ENCODE data around the gene ANKRA2.

Gene ANKRA2, protein sequence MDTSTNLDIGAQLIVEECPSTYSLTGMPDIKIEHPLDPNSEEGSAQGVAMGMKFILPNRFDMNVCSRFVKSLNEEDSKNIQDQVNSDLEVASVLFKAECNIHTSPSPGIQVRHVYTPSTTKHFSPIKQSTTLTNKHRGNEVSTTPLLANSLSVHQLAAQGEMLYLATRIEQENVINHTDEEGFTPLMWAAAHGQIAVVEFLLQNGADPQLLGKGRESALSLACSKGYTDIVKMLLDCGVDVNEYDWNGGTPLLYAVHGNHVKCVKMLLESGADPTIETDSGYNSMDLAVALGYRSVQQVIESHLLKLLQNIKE

DNA sequence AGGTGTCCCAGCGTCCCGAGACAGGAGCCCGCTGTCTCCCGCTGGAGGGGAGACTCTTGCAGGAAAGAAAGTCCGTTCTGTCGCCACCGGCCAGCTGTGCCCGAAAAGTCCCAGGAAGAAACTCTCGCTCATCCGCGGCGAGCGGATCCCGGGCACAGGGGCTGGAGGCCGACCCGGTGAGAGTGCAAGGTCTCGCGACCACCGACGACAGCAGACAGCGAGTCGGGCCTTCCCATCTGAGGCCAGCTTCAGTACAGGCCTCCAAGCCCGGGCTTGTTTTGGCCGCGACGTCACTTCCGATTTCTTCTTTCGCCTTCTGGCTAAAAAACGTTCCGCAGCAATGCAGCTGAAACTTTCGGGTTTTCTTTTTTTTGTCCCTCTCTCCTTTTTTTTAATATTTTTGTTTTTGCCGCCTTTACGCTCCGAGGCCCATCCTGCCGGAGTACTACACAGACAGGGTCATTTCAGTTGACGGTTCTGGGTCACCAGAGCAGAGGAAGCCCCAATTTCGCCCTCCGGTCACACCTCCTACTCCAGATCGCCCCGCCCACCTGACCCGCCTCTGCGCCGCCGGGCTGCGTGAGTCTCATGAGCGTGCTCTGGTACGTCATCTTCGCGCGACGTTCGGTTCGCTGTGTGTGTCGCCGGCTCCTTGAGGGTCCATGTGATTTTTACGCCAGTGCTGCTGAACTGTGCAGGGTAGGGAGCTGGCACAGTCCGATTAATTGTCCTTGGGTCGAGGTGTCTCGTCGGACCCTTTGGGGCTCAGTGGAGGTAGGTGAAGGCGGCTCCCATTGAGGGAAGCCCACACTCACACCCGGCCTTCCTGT is at the start of gene ANKRA2, which contains the start of gene UTP15:
Gene ANKRA2, minus strand, starts transcription at position 501 of the 830 bp plus-strand sequence. CDS start 2,758 bp downstream, outside the sequence.
Gene UTP15, plus strand, starts transcription at position 605 of the 830 bp plus-strand sequence. CDS start 1,602 bp downstream, outside the sequence.
- DNase-seq = peak; percentile 99

GRCh38 chr5:73615085-73615484 is 49.6 kb upstream of the ANKRA2 start:
- DNase-seq = peak; percentile 13

DNA sequence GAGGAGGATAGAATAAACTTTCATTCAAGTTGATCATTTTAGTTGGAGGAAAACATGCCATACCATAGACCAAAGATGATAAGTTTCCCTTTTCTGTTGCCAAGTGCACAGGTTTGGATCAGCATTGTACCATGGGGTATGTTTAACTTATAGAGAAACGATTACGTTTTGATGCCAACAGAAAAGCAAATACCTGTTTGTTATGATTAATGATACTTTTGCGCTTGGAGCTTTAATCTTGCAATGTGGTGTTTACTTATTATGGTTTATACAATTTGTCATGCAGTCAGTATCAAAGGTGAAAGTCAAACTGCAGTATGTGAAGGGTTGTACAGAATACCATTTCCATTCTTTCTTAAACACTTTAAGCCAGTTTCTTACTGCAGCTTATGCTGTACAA is 47.4 kb upstream of the ANKRA2 start:
- peak; percentile 17 for DNase-seq

- no peak for DNase-seq
These were observed 41.8 kb upstream of the ANKRA2 start for GRCh38 chr5:73607228-73607627.

DNA sequence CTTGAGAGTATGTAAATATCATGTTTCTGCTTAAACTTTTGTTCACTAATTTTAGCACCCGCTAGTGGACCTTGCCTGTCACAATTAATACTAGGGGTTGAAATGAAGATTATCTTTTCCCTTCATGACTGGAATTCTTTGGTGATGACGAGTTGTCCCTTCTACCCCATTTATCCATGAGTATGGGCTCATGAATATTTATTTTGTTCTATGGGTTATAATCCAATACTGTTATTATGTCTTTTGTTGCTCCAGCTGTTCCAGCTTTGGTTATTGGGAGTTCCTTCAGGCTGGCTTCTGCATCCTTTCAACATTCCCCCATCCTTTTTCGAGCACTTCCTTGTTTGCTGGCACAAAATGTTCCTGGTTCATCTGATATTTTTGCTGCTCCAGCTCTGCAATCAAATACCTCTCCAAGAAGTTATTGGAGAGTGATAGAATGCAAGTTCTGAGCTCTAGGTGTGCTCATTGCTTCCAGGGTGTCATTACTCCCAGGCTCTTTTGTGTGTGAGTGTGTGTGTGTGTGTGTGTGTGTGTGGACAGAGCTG is 40.8 kb upstream of the ANKRA2 start:
- DNase-seq = no peak

DNA sequence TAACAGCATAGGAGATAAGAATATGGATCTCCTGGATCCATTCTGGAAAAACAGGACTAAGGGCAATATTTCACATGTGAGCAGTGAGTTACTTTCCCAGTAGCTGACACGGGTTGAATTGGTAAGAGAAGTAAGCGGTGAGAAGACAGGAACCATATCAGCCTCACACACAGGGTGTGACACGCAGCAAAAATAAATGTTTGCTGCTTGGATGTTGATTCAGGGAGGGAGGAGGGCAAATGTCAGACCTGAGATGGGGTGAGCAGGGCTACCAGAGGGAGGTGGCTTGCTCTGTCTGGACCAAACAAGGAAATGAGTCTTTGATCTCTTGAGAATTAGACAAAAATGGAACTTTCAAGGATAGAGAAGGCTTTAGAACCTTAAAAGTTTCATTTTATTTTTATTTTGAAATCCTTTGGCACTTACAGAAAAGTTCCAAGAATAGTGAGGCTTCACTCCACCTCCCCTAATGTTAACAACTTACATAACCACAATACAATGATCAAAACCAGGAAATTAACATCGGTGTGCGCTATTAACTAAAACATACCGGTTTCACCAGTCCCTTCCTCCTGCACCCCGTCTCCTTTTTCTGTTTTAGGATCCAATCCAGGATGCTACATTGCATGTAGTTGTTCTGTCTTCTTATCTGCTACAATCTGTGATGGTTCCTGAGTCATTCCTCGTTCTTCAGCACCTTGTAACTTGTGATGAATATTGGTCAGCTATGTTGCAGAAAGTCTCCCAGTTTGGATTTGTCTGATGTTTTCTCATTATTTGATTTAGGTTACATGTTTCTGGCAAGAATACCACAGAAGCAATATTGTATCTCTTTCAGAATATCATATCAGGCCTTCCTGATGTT is 40.0 kb upstream of the ANKRA2 start:
- DNase-seq = peak; percentile 71

- DNase-seq = no peak
These were observed 38.6 kb upstream of the ANKRA2 start for GRCh38 chr5:73603998-73604397.

- DNase-seq = no peak
These were observed 33.9 kb upstream of the ANKRA2 start for GRCh38 chr5:73599380-73599779.

- peak; percentile 78 for DNase-seq
These were observed 31.4 kb upstream of the ANKRA2 start for GRCh38 chr5:73596705-73597328.

DNA sequence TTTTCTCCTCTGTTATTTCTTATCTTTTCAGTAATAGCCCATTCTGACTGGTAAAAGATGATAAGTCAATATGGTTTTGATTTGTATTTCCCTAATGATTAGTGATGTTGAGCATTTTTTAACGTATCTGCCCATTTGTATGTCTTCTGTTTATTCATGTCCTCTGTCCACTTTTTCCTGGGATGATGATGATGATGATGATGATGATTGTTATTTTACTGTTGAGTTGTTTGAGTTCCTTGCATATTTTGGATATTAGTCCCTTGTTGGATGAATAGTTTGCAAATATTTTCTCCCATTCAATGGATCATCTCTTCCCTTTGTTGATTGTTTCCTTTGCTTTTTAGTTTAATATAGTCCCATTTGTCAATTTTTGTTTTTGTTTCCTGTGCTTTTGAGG is 27.1 kb upstream of the ANKRA2 start:
- no peak for DNase-seq

- DNase-seq = no peak
These were observed 26.5 kb upstream of the ANKRA2 start for GRCh38 chr5:73591698-73592501.

DNA sequence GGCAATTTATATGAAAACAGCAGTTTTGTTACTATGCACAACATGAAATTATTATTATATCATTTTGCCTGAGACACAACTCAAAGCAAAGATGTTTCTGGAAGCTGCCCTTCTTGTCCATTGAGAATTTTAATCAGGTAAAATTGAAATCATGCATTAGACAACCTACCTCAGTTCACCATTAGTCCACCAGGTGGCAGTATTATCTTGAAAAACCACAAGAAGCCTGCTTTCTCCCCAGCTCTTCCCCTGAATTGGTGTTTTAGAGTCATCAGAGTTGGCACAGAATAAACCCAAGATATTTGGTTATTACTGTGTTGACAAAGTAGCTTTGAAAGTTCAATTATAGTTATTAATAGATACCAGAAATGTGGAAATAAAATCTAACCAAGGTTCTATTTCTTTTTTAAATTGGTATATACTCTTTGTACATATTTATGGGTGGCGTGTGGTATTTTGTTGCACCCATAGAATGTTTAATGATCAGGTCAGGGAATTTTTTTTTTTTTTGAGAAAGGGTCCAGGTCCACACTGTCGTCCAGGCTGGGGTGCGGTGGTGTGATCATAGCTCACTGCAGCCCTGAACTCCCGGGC is 25.8 kb upstream of the ANKRA2 start:
- peak; percentile 82 for DNase-seq

- DNase-seq = no peak
These were observed 22.5 kb upstream of the ANKRA2 start for GRCh38 chr5:73587923-73588322.

DNA sequence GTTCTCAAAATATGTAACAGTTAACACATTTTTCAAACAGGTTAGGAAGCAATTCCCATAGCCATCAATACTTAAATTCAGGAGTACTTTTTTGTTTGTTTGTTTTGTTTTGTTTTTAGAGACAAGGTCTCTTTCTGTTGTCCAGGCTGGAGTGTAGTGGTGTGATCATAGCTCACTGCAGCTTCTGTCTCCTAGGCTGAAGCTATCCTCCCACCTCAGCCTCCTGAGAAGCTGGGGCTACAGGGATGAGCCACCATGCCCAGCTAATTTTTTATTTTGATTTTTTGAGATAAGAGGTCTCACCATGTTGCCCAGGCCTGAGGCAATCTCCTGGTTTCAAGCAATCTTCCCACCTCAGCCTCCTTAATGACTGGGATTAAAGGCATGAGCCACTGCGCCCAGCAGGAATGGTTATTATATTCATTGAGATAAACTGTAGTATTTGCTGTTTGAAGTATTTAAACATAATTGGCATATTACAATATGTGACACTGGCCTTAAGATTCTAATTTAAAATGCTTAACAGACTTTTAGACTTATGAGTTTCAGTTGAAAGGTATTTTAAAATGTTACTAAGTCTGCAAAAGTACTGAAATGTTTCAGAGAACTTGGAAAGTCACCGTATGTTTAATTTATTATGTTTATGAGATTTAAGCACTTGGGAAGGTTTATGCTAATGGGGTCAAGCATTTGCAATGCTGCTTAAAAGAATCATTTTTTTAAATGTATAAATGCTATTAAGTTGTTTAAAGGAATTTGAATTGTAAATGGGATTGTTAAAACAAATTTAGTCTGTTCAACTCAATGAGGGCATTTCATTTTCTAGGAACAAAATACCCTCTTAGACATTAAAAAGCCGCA is 17.1 kb upstream of the ANKRA2 start:
- DNase-seq = no peak

- DNase-seq = peak; percentile 38
These were observed 619 bp upstream of the ANKRA2 start for GRCh38 chr5:73565969-73566547.

DNA sequence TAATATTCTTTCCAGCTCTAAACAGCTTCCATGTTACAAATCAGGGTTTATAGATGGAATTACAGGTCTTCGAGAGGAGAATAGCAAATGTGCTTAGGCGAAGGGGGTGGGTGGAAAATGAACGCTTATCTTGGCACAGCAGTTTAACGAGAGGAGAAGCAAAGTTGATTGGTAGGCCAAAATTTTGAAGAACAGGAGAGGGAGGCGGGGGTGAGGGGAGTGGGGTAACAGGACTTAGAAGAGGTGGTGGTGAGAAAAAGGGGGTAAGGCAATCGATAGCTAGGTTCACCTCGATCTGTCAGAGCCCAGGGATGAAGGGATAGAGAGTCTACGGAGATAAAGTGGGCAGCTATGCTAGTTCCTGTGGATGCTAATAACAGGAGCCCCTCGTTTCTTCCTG is 764 bp downstream of the ANKRA2 start:
- DNase-seq = no peak

GRCh38 chr5:73564018-73564417 is 1.4 kb downstream of the ANKRA2 start:
- peak; percentile 6 for DNase-seq

GRCh38 chr5:73558950-73559349 is 6.5 kb downstream of the ANKRA2 start:
- DNase-seq = peak; percentile 53

DNA sequence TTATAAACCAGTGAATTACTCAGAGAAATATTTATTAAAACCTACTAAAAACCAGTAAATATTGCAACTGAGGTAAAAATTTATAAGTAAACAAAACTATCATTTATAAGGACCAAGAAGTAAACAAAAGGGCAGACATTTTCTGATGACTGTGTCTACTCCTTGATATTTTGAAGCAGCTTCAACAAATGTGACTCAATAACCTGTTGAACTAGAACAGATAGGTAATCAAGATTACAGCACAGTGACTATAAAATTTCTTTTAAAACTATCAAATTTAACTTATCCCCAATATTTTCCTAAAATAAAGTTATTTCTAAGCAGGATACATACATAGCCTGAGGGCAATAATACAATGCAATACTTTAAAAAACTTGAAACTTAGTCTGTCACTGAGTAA is 12.8 kb downstream of the ANKRA2 start:
- DNase-seq = no peak

DNA sequence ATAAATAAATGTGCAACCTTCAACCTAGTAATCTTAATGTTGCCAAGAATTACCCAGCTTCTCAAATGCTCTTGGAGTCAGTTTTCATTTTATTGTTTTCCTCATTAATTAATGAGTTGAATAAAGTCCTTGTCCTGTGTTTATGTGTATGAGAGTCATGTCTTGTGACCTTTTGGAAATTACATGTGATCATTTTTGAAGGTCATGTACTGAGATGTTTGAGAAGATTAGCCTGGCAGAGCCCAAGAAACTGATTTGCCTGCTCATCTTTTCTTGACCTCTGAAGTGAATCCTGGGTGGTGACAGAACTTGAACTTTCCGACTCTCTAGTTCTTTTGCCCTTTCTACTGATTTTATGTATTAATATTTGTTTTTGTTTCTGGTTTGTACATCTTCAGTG is 15.4 kb downstream of the ANKRA2 start:
- DNase-seq = no peak

All from DMS53 (cell line).